Lower leg skin (tissue), 4 donors: Measurements from ENCODE around the gene MYL5. TPM values are rescaled to one million over a fixed set of nuclear protein-coding genes. Genes with fewer than 3 reads are reported as not detected.
"Not testable (repeated sequence)": the region's sequence is repeated elsewhere in the genome, so short reads cannot be mapped to it uniquely, and the experiment has no call there.

Experiments
- DNase-seq, 2 donors: peaks; one replicate each; pipeline ENCODE4 v3.0.0-alpha.2; 2019; ENCODE audit warnings: low spot score in 2 of 2
- H3K4me3 ChIP-seq: fragments of 200-600 bp; sonication (generic); 2 replicates; pipeline ENCODE4 v1.5.1; 2017; ENCODE audit warnings: mild to moderate bottlenecking, low read depth; ENCODE audit not compliant: poor library complexity, severe bottlenecking
- CTCF ChIP-seq, 3 donors: fragments of 450-650 bp; IDR thresholded peaks; one replicate each; pipeline ENCODE4 v1.5.1; 2016; ENCODE audit warnings: antibody characterized with exemption in 3 of 3, mild to moderate bottlenecking in 3 of 3, moderate library complexity in 2 of 3
- POLR2A ChIP-seq, 2 donors: fragments of 450-650 bp; IDR thresholded peaks; one replicate each; pipeline ENCODE4 v1.6.1; 2016 to 2017; ENCODE audit warnings: antibody characterized with exemption in 2 of 2, mild to moderate bottlenecking in 1 of 2, moderate library complexity in 1 of 2
- whole genome bisulfite sequencing, 2 donors: methylation state at CpG; one replicate each; pipeline ENCODE4 v1.1.5; 2018; 5-methylcytosine and 5-hydroxymethylcytosine counted together
- intact Hi-C: fragments of 100-400 bp; cut with DNase I; formaldehyde crosslinking; loops from one replicate; pipeline ENCODE4 v1.15.0; 2023; ENCODE audit warnings: low total_unique reads
- total RNA-seq, 4 donors: library from RNA; depleted of rRNA; stranded (reverse); fragments of >200 nt; gene quantifications; one replicate each; pipeline ENCODE4 v1.1.0, GENCODE V29; 2016

MYL5 gene
- total RNA-seq, 4 donors from 2014 or later: 7.2 to 31.4 (median 7.7) TPM

GRCh38 chr4:666822-667544 lies 7.4 kb upstream of the MYL5 start:
- DNase-seq: no peak
- intact Hi-C loops: no loop called here
- no peak overlapping the region for H3K4me3 ChIP-seq
- 62 to 66% methylated on average over 20 to 27 of the region's 28 CpGs for WGBS, 2 donors
- TF ChIP-seq POLR2A (IDR thresholded peaks at IDR 0.05) (no peak), CTCF (IDR thresholded peaks at IDR 0.05) (no peak)

DNA sequence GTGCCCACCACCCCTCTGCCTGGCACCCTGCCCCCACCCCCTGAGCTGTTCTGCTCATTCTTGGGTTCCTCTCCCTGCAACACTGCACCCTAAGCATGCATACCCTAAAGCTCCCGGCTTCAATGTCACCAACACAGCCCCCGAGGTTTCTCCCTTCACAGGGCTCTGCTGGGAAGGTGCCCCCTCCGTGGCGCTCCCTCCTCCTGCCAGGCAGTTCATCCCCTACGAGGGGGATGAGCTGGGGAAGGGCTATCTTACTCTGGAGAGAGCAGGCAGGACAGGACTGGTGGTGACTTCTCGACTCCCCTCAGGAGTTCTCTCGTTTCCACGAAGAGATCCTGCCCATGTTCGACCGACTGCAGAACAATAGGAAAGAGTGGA lies 6.8 kb upstream of the MYL5 start:
- TF ChIP-seq POLR2A (IDR thresholded peaks at IDR 0.05): no peak
- no peak for TF ChIP-seq CTCF (IDR thresholded peaks at IDR 0.05)
- no peak overlapping the region for H3K4me3 ChIP-seq
- intact Hi-C loops: no loop called here
- DNase-seq: no peak
- 52 to 61% methylated on average over 10 of the region's 10 CpGs for WGBS, 2 donors

DNA sequence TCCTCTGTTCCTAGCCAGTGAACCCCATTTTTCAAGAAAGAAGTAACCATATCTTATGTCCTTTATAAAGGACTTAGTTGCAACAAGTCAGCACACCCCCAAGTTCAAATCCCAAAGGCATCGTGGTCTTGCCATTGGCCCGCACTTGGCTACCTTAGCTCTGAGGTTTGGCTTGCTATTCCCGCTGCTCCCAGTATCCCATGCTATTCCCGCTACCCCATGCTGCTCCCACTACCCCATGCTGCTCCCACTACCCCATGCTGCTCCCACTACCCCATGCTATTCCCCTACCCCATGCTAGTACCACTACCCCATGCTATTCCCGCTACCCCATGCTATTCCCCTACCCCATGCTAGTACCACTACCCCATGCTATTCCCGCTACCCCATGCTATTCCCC lies 6.1 kb upstream of the MYL5 start:
- H3K4me3 ChIP-seq, DNase-seq, intact Hi-C loops: not testable (repeated sequence)
- WGBS, 2 donors: 90 to 92% methylated on average over 6 of the region's 6 CpGs

GRCh38 chr4:669806-670559 lies 4.4 kb upstream of the MYL5 start:
- H3K4me3 ChIP-seq, DNase-seq, intact Hi-C loops: not testable (repeated sequence)
- WGBS, 2 donors: 90 to 91% methylated on average over 11 of the region's 11 CpGs

- DNase-seq: no peak
- TF ChIP-seq CTCF (IDR thresholded peaks at IDR 0.05) (no peak), POLR2A (IDR thresholded peaks at IDR 0.05) (no peak)
- intact Hi-C loops: no loop called here
- no peak overlapping the region for H3K4me3 ChIP-seq
- 84 to 89% methylated on average over 3 of the region's 3 CpGs for WGBS, 2 donors
Observed at GRCh38 chr4:671769-672168, 2.6 kb upstream of the MYL5 start.

DNA sequence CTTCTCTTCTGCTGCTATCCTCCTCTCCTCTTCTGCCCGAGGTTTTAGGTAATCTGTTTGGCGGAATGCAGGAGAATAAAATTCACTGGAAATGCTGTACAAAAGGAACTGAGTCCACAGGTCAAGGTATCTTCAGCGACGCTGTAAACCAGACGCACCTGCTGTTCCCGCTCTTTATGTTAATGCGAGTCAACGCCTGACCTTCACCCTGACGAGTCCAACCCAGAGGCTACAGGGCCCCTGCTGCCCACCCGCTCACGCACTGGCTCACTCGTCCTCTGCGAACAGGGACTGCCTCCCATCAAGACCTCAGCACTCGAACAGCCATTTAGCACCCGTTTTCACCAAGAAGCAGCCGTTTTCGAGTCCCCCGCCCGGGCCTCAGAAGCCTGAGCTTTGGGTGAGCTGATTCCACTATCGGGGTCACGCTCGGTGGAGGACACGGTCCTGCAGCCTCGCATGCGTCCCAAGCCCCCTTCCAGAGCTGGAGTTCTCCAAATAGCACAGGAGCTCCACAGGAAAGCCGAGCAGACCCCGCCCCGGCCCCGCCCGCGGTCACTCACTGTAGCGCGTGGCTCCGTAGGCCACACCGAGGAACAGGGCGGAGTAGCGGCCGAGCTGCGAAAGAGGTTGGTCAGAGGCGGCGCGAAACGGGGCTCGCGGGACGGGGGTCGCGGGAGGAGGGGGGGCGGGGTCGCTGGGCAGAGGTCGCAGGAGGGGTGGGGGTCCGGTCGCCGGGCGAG lies 822 bp upstream of the MYL5 start:
- DNase-seq: no peak
- no peak for TF ChIP-seq CTCF (IDR thresholded peaks at IDR 0.05)
- WGBS, 2 donors: 7 to 12% methylated on average over 30 to 52 of the region's 55 CpGs
- peak overlapping the region; percentile 72 for H3K4me3 ChIP-seq
- intact Hi-C loops: no loop called here
